H9 (cell line): ENCODE data around the gene ANKRD55. TPM values are rescaled to one million over a fixed set of nuclear protein-coding genes. Genes with fewer than 3 reads are reported as not detected.

Experiments
- DNase-seq: peaks from one replicate; pipeline ENCODE4 v3.0.0-alpha.2; 2017
- H2AFZ ChIP-seq: one replicate; pipeline ENCODE4 v1.6.1; 2013; ENCODE audit warnings: mild to moderate bottlenecking, low read length, control low read depth, moderate library complexity
- H2AK5ac ChIP-seq: 2 replicates; pipeline ENCODE4 v1.6.1; 2013; ENCODE audit warnings: low read length, control low read depth, mixed read lengths; ENCODE audit not compliant: insufficient read length
- H2BK120ac ChIP-seq: one replicate; pipeline ENCODE4 v1.6.1; 2013; ENCODE audit warnings: low read depth, mild to moderate bottlenecking, low read length, control low read depth, inconsistent platforms; ENCODE audit not compliant: poor library complexity, severe bottlenecking
- H2BK12ac ChIP-seq: 2 replicates; pipeline ENCODE4 v1.6.1; 2013; ENCODE audit warnings: low read length, control low read depth, mixed read lengths, low read depth; ENCODE audit not compliant: insufficient read length
- H2BK15ac ChIP-seq: 2 replicates; pipeline ENCODE4 v1.6.1; 2013; ENCODE audit warnings: low read depth, low read length, control low read depth
- H2BK20ac ChIP-seq: one replicate; pipeline ENCODE4 v1.6.1; 2013; ENCODE audit warnings: low read depth, mild to moderate bottlenecking, low read length, control low read depth, inconsistent platforms; ENCODE audit not compliant: poor library complexity, severe bottlenecking
- H2BK5ac ChIP-seq: 2 replicates; pipeline ENCODE4 v1.6.1; 2013; ENCODE audit warnings: low read length, control low read depth, mixed read lengths; ENCODE audit not compliant: insufficient read length
- H3K14ac ChIP-seq: 2 replicates; pipeline ENCODE4 v1.6.1; 2013; ENCODE audit warnings: low read length, control low read depth; ENCODE audit not compliant: insufficient read depth
- H3K18ac ChIP-seq: 2 replicates; pipeline ENCODE4 v1.6.1; 2013; ENCODE audit warnings: low read depth, mild to moderate bottlenecking, mixed read lengths, low read length, control low read depth; ENCODE audit not compliant: insufficient read length
- H3K23ac ChIP-seq: 2 replicates; pipeline ENCODE4 v1.6.1; 2013; ENCODE audit warnings: low read length, control low read depth, mixed read lengths, low read depth; ENCODE audit not compliant: insufficient read length
- H3K23me2 ChIP-seq: 2 replicates; pipeline ENCODE4 v1.6.1; 2013; ENCODE audit warnings: low read depth, mild to moderate bottlenecking, mixed read lengths, low read length, control low read depth; ENCODE audit not compliant: insufficient read length, poor library complexity, severe bottlenecking
- H3K27ac ChIP-seq: 2 replicates; pipeline ENCODE4 v1.5.1; 2013; ENCODE audit warnings: low read length, control low read depth, mixed read lengths, low read depth; ENCODE audit not compliant: insufficient read length
- H3K27me3 ChIP-seq: 2 replicates; pipeline ENCODE4 v1.6.1; 2013; ENCODE audit warnings: low read length, control low read depth, inconsistent platforms; ENCODE audit not compliant: insufficient read depth
- H3K4ac ChIP-seq: 2 replicates; pipeline ENCODE4 v1.6.1; 2013; ENCODE audit warnings: low read depth, mild to moderate bottlenecking, control low read depth, inconsistent platforms, low read length, moderate library complexity
- H3K4me1 ChIP-seq: 2 replicates; pipeline ENCODE4 v1.6.1; 2013; ENCODE audit warnings: low read length, control low read depth, inconsistent platforms; ENCODE audit not compliant: insufficient read depth
- H3K4me2 ChIP-seq: 2 replicates; pipeline ENCODE4 v1.6.1; 2013; ENCODE audit warnings: low read length, control low read depth, mixed read lengths; ENCODE audit not compliant: insufficient read length, insufficient read depth
- H3K56ac ChIP-seq: 2 replicates; pipeline ENCODE4 v1.6.1; 2013; ENCODE audit warnings: low read depth, mild to moderate bottlenecking, mixed read lengths, low read length, control low read depth; ENCODE audit not compliant: insufficient read length
- H3K79me1 ChIP-seq: 2 replicates; pipeline ENCODE4 v1.6.1; 2013; ENCODE audit warnings: low read depth, mild to moderate bottlenecking, moderate library complexity, low read length, control low read depth, inconsistent platforms; ENCODE audit not compliant: insufficient read depth, poor library complexity, severe bottlenecking
- H3K79me2 ChIP-seq: 2 replicates; pipeline ENCODE4 v1.6.1; 2013; ENCODE audit warnings: low read length, control low read depth, inconsistent platforms; ENCODE audit not compliant: insufficient read depth
- H3K9ac ChIP-seq: 2 replicates; pipeline ENCODE4 v1.6.1; 2013; ENCODE audit warnings: low read length, control low read depth, mixed read lengths; ENCODE audit not compliant: insufficient read length; ENCODE audit errors: extremely low read depth
- H3K9me3 ChIP-seq: one replicate; pipeline ENCODE4 v1.6.1; 2013; ENCODE audit warnings: low read depth, low read length, inconsistent platforms; ENCODE audit not compliant: control insufficient read depth
- H3T11ph ChIP-seq: one replicate; pipeline ENCODE4 v1.6.1; 2013; ENCODE audit warnings: mild to moderate bottlenecking, low read length, control low read depth, inconsistent platforms
- H4K20me1 ChIP-seq: one replicate; pipeline ENCODE4 v1.6.1; 2013; ENCODE audit not compliant: control insufficient read depth, insufficient read length, insufficient read depth
- H4K5ac ChIP-seq: 2 replicates; pipeline ENCODE4 v1.6.1; 2013; ENCODE audit warnings: low read depth, mild to moderate bottlenecking, mixed read lengths, low read length, control low read depth; ENCODE audit not compliant: insufficient read length
- H4K8ac ChIP-seq: replicated peaks from 2 replicates; pipeline ENCODE4 v1.6.1; 2013; ENCODE audit warnings: low read length, control low read depth, mixed read lengths, low read depth; ENCODE audit not compliant: insufficient read length
- H4K91ac ChIP-seq: 2 replicates; pipeline ENCODE4 v1.6.1; 2013; ENCODE audit warnings: low read depth, mild to moderate bottlenecking, moderate library complexity, mixed read lengths, low read length, control low read depth; ENCODE audit not compliant: insufficient read length
- H3K27ac Mint-ChIP-seq, 3 experiments: 2 replicates in 2 of 3; 3 replicates in 1 of 3; pipeline ENCODE4 v1.8.0; 2020 to 2021; ENCODE audit warnings: mixed read lengths in 3 of 3, mild to moderate bottlenecking in 1 of 3, moderate library complexity in 1 of 3
- H3K27me3 Mint-ChIP-seq: 2 replicates; pipeline ENCODE4 v1.8.0; 2021; ENCODE audit warnings: low read depth, mild to moderate bottlenecking, moderate library complexity, mixed read lengths
- H3K36me3 Mint-ChIP-seq, 3 experiments: 2 replicates in 2 of 3; 3 replicates in 1 of 3; pipeline ENCODE4 v1.8.0; 2020 to 2021; ENCODE audit warnings: low read depth in 3 of 3, mixed read lengths in 3 of 3; ENCODE audit not compliant: insufficient read depth in 1 of 3
- H3K4me1 Mint-ChIP-seq, 2 experiments: 2 replicates each; pipeline ENCODE4 v1.8.0; 2020; ENCODE audit warnings: mixed read lengths in 2 of 2
- H3K4me3 Mint-ChIP-seq, 2 experiments: 2 replicates in 1 of 2; 3 replicates in 1 of 2; pipeline ENCODE4 v1.8.0; 2020 to 2021; ENCODE audit warnings: mild to moderate bottlenecking in 2 of 2, mixed read lengths in 2 of 2, moderate library complexity in 1 of 2
- H3K9me3 Mint-ChIP-seq, 2 experiments: 2 replicates in 1 of 2; 3 replicates in 1 of 2; pipeline ENCODE4 v1.8.0; 2020; ENCODE audit warnings: mild to moderate bottlenecking in 2 of 2, mixed read lengths in 2 of 2, moderate library complexity in 1 of 2
- WGBS: extraction: QIAGEN DNeasy Blood & Tissue Kit; methylation state at CpG from one replicate; pipeline ENCODE4 v1.1.7; 2013; ENCODE audit warnings: missing lambda C conversion rate, low lambda C conversion rate, mixed read lengths; ENCODE audit not compliant: insufficient read length; ENCODE audit errors: extremely low coverage; 5-methylcytosine and 5-hydroxymethylcytosine counted together
- total RNA-seq: library from RNA; stranded (reverse); gene quantifications from 2 replicates; pipeline ENCODE4 v1.2.1, GENCODE V29; 2021
- TF ChIP-seq, protein P1 (sequence below): fragments of 200-600 bp; sonication (generic); conservative IDR thresholded peaks from 3 replicates; pipeline ENCODE4 v1.8.0; 2021; ENCODE audit warnings: antibody characterized with exemption, mild to moderate bottlenecking

ANKRD55 gene
- total RNA-seq, 1 experiment from 2014 or later = not detected

DNA sequence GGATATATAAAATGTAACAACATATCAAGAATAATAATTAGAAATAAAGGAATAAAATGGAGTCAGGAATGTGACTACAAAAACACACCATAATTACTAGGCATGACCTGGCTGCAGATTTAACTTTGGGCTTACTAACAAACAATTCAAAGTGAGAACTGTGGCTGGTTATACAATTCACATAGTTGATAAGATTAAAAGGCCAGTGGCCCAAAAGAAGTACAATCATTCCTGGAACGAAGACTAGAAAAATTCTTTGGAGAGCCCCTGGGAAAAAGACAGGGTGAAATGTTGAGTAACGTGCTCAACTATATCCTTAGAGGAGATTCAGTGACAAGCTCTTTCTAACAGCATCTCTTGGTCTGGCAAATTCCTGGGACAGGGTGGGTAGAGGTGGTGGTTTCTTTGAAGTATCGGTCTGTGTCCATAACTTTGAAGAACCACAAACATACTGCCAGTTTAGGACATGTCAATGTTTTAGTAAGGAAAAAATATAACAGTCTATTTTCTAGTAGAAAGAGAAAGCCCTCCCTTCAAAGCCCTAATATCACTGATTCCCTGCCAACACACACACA lies 163.4 kb downstream of the ANKRD55 start:
- Histone ChIP-seq H3K4me1 (no peaks in the 10 kb centered on the region), H3K14ac (no peak overlapping the region), H2BK12ac (no peak overlapping the region), H3K79me1 (no peaks in the 10 kb centered on the region), H2BK120ac (no peak overlapping the region), H3T11ph (no peak overlapping the region), H3K79me2 (no peaks in the 10 kb centered on the region), H3K23me2 (no peaks in the 10 kb centered on the region), H3K9ac (no peak overlapping the region), H3K4ac (no peak overlapping the region), H3K4me2 (no peak overlapping the region), H4K5ac (no peak overlapping the region), H3K9me3 (no peaks in the 10 kb centered on the region), H2BK5ac (no peak overlapping the region), H3K23ac (no peak overlapping the region), H4K20me1 (no peaks in the 10 kb centered on the region), H3K27ac (no peak overlapping the region), H2AK5ac (no peak overlapping the region), H2AFZ (no peak overlapping the region), H2BK15ac (no peak overlapping the region), H4K91ac (no peak overlapping the region), H4K8ac (no peak overlapping the region), H3K18ac (no peak overlapping the region), H3K56ac (no peak overlapping the region), H3K27me3 (no peaks in the 10 kb centered on the region), H2BK20ac (no peak overlapping the region)
- H3K27ac Mint-ChIP-seq = no peak overlapping the region
- H3K27me3 Mint-ChIP-seq = no peaks in the 10 kb centered on the region; the same call in 1 of the 2 replicates
- peaks cover 6 to 8% of the 10 kb centered on the region in 2 experiments; a peak in 2 of 4 replicates for H3K4me1 Mint-ChIP-seq
- TF ChIP-seq, protein P1, sequence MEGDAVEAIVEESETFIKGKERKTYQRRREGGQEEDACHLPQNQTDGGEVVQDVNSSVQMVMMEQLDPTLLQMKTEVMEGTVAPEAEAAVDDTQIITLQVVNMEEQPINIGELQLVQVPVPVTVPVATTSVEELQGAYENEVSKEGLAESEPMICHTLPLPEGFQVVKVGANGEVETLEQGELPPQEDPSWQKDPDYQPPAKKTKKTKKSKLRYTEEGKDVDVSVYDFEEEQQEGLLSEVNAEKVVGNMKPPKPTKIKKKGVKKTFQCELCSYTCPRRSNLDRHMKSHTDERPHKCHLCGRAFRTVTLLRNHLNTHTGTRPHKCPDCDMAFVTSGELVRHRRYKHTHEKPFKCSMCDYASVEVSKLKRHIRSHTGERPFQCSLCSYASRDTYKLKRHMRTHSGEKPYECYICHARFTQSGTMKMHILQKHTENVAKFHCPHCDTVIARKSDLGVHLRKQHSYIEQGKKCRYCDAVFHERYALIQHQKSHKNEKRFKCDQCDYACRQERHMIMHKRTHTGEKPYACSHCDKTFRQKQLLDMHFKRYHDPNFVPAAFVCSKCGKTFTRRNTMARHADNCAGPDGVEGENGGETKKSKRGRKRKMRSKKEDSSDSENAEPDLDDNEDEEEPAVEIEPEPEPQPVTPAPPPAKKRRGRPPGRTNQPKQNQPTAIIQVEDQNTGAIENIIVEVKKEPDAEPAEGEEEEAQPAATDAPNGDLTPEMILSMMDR = no peak
- H3K9me3 Mint-ChIP-seq = peaks cover 0 to 3% of the 10 kb centered on the region in 2 experiments; a peak in 1 of 5 replicates
- no CpG with 5 or more reads among the region's 3 CpGs for WGBS
- H3K4me3 Mint-ChIP-seq = no peak overlapping the region
- no peak for DNase-seq
- H3K36me3 Mint-ChIP-seq = 0 out of 7 replicates have a peak, but pooled peaks cover 0 to 4% (median 0%) of the 10 kb centered on the region in 3 experiments
